HepG2 (cell line): Measurements from ENCODE around the gene SNCAIP. TPM values are rescaled to one million over a fixed set of nuclear protein-coding genes. Genes with fewer than 3 reads are reported as not detected.

Experiments
- ATAC-seq: fragments of 200-7000 bp; cut with Tn5 transposase; 3 replicates; pipeline ENCODE4 v1.9.1; 2020; ENCODE audit warnings: mild to moderate bottlenecking, moderate library complexity
- BruUV-seq: library from RNA; stranded (reverse); fragments of 400-500 nt; replicated peaks from 2 replicates; lab custom pipeline; 2021; lab: Mats Ljungman, UMichigan
- CTCF ChIA-PET: fragments of 300-600 bp; formaldehyde crosslinking; extraction: SDS; loops from one replicate; lab custom pipeline; 2021; ENCODE audit warnings: low total read pairs, inconsistent platforms, low intra/inter-chr PET ratio; lab: Yijun Ruan, JAX
- POLR2A ChIA-PET: fragments of 350-600 bp; sonication (Branson Sonifier 250); formaldehyde crosslinking; loops from one replicate; lab custom pipeline; 2020; ENCODE audit warnings: antibody characterized with exemption, inconsistent platforms; lab: Yijun Ruan, JAX
- DNase-seq: peaks from one replicate; pipeline ENCODE4 v3.0.0-alpha.2; 2015; ENCODE audit warnings: low spot score
- FAIRE-seq: peaks from 3 replicates; lab custom pipeline; 2011; peaks lifted over from hg19 to GRCh38; lab: Jason Lieb, UNC
- H2AFZ ChIP-seq: one replicate; pipeline ENCODE4 v1.6.1; 2011; ENCODE audit warnings: low read length, inconsistent platforms
- H3K27ac ChIP-seq: fragments of 300-600 bp; 3 replicates; pipeline ENCODE4 v1.8.0; 2011; ENCODE audit warnings: mixed run types, mild to moderate bottlenecking, mixed read lengths, low read length, inconsistent platforms; ENCODE audit not compliant: insufficient read depth; ENCODE audit errors: extremely low read length
- H3K27me3 ChIP-seq, 2 experiments: fragments of 200-600 bp in 1 of 2; 2 replicates in 1 of 2; 3 replicates in 1 of 2; pipeline versions ENCODE4 v1.6.0 to v1.8.0; 2011; ENCODE audit warnings: low read length in 2 of 2, mild to moderate bottlenecking in 2 of 2, moderate library complexity in 2 of 2, inconsistent platforms in 1 of 2; ENCODE audit not compliant: insufficient read depth in 2 of 2, control insufficient read depth in 1 of 2
- H3K36me3 ChIP-seq, 2 experiments: fragments of 200-600 bp in 1 of 2; replicated peaks in 1 of 2; 2 replicates in 1 of 2; 3 replicates in 1 of 2; pipeline versions ENCODE4 v1.5.1 to v1.8.0; 2011; ENCODE audit warnings: low read length in 2 of 2, inconsistent platforms in 1 of 2; ENCODE audit not compliant: insufficient read depth in 2 of 2, control insufficient read depth in 1 of 2
- H3K4me1 ChIP-seq: 2 replicates; pipeline ENCODE4 v1.5.1; 2012; ENCODE audit warnings: low read length, inconsistent platforms; ENCODE audit not compliant: insufficient read depth
- H3K4me2 ChIP-seq: 2 replicates; pipeline ENCODE4 v1.6.0; 2011; ENCODE audit warnings: low read depth, low read length, inconsistent platforms
- H3K4me3 ChIP-seq, 3 experiments: fragments of 200-600 bp in 1 of 3; sonication (generic), shearing (Covaris generic) in 1 of 3; replicated peaks in 1 of 3; 2 replicates each; pipeline ENCODE4 v1.5.1; 2011 to 2016; ENCODE audit warnings: low read length in 3 of 3, inconsistent platforms in 2 of 3, low read depth in 2 of 3, mild to moderate bottlenecking in 2 of 3, control low read depth in 1 of 3, mixed read lengths in 1 of 3; ENCODE audit not compliant: insufficient read depth in 1 of 3
- H3K79me2 ChIP-seq: one replicate; pipeline ENCODE4 v1.6.1; 2011; ENCODE audit warnings: low read length, inconsistent platforms; ENCODE audit not compliant: insufficient read depth
- H3K9ac ChIP-seq: 2 replicates; pipeline ENCODE4 v1.6.0; 2011; ENCODE audit warnings: mild to moderate bottlenecking, low read depth, low read length, inconsistent platforms; ENCODE audit not compliant: insufficient read depth
- H3K9me3 ChIP-seq: 2 replicates; pipeline ENCODE4 v1.5.1; 2012; ENCODE audit warnings: mild to moderate bottlenecking, low read length
- H4K20me1 ChIP-seq: 2 replicates; pipeline ENCODE4 v1.6.0; 2011; ENCODE audit warnings: inconsistent platforms, mild to moderate bottlenecking, low read length, moderate library complexity; ENCODE audit not compliant: insufficient read depth
- AKNA ChIP-seq: sonication (generic); formaldehyde crosslinking; IDR thresholded peaks from 2 replicates; pipeline ENCODE4 v1.4.0; 2020; ENCODE audit warnings: missing genetic modification reagents, borderline replicate concordance
- CENPT ChIP-seq: sonication (generic); formaldehyde crosslinking; IDR thresholded peaks from 2 replicates; pipeline ENCODE4 v1.8.0; 2022; ENCODE audit warnings: low read depth, mild to moderate bottlenecking, moderate library complexity, missing genetic modification reagents
- CHD2 ChIP-seq: IDR thresholded peaks from 2 replicates; pipeline ENCODE4 v1.6.1; 2011; ENCODE audit warnings: low read depth, low read length, improper control_type of control experiment
- E2F1 ChIP-seq: sonication (generic); formaldehyde crosslinking; IDR thresholded peaks from 2 replicates; pipeline ENCODE4 v1.5.0; 2020; ENCODE audit warnings: missing genetic modification reagents
- FLYWCH1 ChIP-seq: sonication (generic); formaldehyde crosslinking; IDR thresholded peaks from 2 replicates; pipeline ENCODE4 v1.8.1; 2023; ENCODE audit warnings: mild to moderate bottlenecking, missing genetic modification reagents
- NCOA1 ChIP-seq: sonication (generic); formaldehyde crosslinking; IDR thresholded peaks from 2 replicates; pipeline ENCODE4 v1.9.0; 2021; ENCODE audit warnings: missing genetic modification reagents
- NFKBIZ ChIP-seq: IDR thresholded peaks from 2 replicates; pipeline ENCODE4 v1.6.1; 2018; ENCODE audit warnings: missing genetic modification reagents, missing compliant biosample characterization
- TFDP2 ChIP-seq: sonication (generic); formaldehyde crosslinking; IDR thresholded peaks from 2 replicates; pipeline ENCODE4 v1.4.0; 2020; ENCODE audit warnings: missing genetic modification reagents
- YEATS4 ChIP-seq: sonication (generic); formaldehyde crosslinking; IDR thresholded peaks from 2 replicates; pipeline ENCODE4 v1.4.0; 2020; ENCODE audit warnings: missing genetic modification reagents, borderline replicate concordance
- ZFP36L1 ChIP-seq: sonication (generic); formaldehyde crosslinking; IDR thresholded peaks from 2 replicates; pipeline ENCODE4 v1.8.0; 2022; ENCODE audit warnings: mild to moderate bottlenecking, missing genetic modification reagents, moderate library complexity
- ZMAT5 ChIP-seq: sonication (generic); formaldehyde crosslinking; IDR thresholded peaks from 2 replicates; pipeline ENCODE4 v1.5.0; 2020; ENCODE audit warnings: mild to moderate bottlenecking, low read depth, missing genetic modification reagents, borderline replicate concordance
- ZNF496 ChIP-seq: sonication (generic); formaldehyde crosslinking; IDR thresholded peaks from 2 replicates; pipeline ENCODE4 v1.8.1; 2023; ENCODE audit warnings: mild to moderate bottlenecking, moderate library complexity, missing genetic modification reagents; ENCODE audit not compliant: insufficient replicate concordance
- WGBS: methylation state at CpG from one replicate; pipeline ENCODE4 v1.1.6; 2017; ENCODE audit warnings: low lambda C conversion rate; 5-methylcytosine and 5-hydroxymethylcytosine counted together
- in situ Hi-C: cut with HindIII; loops from 2 replicates; pipeline ENCODE4 v1.10.0; 2017; ENCODE audit warnings: low pct_unique_long_range_greater_than_20kb; ENCODE audit not compliant: extremely low pct_ligation_motif_present
- intact Hi-C: fragments of 100-400 bp; cut with micrococcal nuclease; formaldehyde crosslinking; loops from one replicate; pipeline ENCODE4 v1.10.0; 2022; ENCODE audit not compliant: unreplicated experiment
- polyA plus RNA-seq, 8 experiments: library from polyadenylated mRNA; depleted of rRNA in 3 of 8; stranded (reverse) in 7 of 8; unstranded in 1 of 8; fragments of >200 nt; fragmentation: Illumina TruSeq in 4 of 8; extraction: Trizol in 4 of 8; gene quantifications; 2 replicates each; pipeline versions ENCODE4 v1.2.1 to v1.2.3, GENCODE V29; 2011 to 2016; ENCODE audit warnings: low read depth in 4 of 8, missing spikeins in 1 of 8, mixed read lengths in 1 of 8; ENCODE audit not compliant: insufficient read depth in 1 of 8
- total RNA-seq, 5 experiments: library from RNA; depleted of rRNA; stranded (reverse); fragments of >200 nt; fragmentation: Illumina TruSeq; extraction: Trizol; gene quantifications; 2 replicates each; pipeline ENCODE4 v1.2.3, GENCODE V29; 2016; ENCODE audit warnings: low read depth in 1 of 5

The SNCAIP gene
- total and polyA plus RNA-seq, 2 of the 13 experiments (the other 11 are each of a cell fraction or from before 2014, with no cell fraction given): not detected

- TF ChIP-seq AKNA (CRISPR knock-in tag) (no peak), NCOA1 (CRISPR knock-in tag) (no peak)
Observed at GRCh38 chr5:122297587-122298298, 14.3 kb upstream of the SNCAIP start (continued).

GRCh38 chr5:122300374-122300773, 11.7 kb upstream of the SNCAIP start:
- CTCF ChIA-PET: no interaction called here
- H3K4me3 ChIP-seq: no peak overlapping the region
- BruUV-seq: no TSS peak
- H3K36me3 ChIP-seq: no peaks in the 10 kb centered on the region
- H3K27ac ChIP-seq: no peak overlapping the region
- ATAC-seq (no peak), FAIRE-seq (no peak), DNase-seq (no peak)
- TF ChIP-seq NFKBIZ (CRISPR knock-in tag) (no peak), TFDP2 (no peak), CHD2 (no peak), ZMAT5 (CRISPR knock-in tag) (no peak), E2F1 (no peak), ZNF496 (CRISPR knock-in tag) (no peak), YEATS4 (CRISPR knock-in tag) (no peak), FLYWCH1 (CRISPR knock-in tag) (no peak), ZFP36L1 (CRISPR knock-in tag) (no peak), CENPT (CRISPR knock-in tag) (no peak)
- H3K79me2 ChIP-seq: no peaks in the 10 kb centered on the region
- H3K9me3 ChIP-seq: no peaks in the 10 kb centered on the region
- H3K4me2 ChIP-seq: no peak overlapping the region
- in situ Hi-C loops: no loop called here
- no peaks in the 10 kb centered on the region for H3K4me1 ChIP-seq
- POLR2A ChIA-PET: no interaction called here
- H3K27me3 ChIP-seq: no peaks in the 10 kb centered on the region
- WGBS: 0% methylated on average over 1 of the region's 1 CpG
- no peak overlapping the region for H2AFZ ChIP-seq
- no peak overlapping the region for H3K9ac ChIP-seq
- no peaks in the 10 kb centered on the region for H4K20me1 ChIP-seq
- intact Hi-C loops: no loop called here
